Measurements from ENCODE around the gene URB1. TPM values are rescaled to one million over a fixed set of nuclear protein-coding genes. Genes with fewer than 3 reads are reported as not detected.

The URB1 gene
- total RNA-seq, 6 donors from 2014 or later, result 9.3 to 23.0 (median 14.1) TPM

GRCh38 chr21:32389337-32390015 is 3.3 kb downstream of the URB1 start:
- Histone ChIP-seq H3K4me3 (no peak overlapping the region), H3K27ac (no peak overlapping the region), H3K27me3 (no peaks in the 10 kb centered on the region), H3K9me3 (no peaks in the 10 kb centered on the region), H3K36me3 (peaks cover 0 to 7% (median 0%) of the 10 kb centered on the region in 4 donors), H3K4me1 (peaks cover 18 to 32% (median 20%) of the 10 kb centered on the region in 4 donors)
- WGBS, 2 donors, result 74 to 78% methylated on average over 5 of the region's 5 CpGs
- DNase-seq, result no peak
- no peak for TF ChIP-seq EP300 (IDR thresholded peaks at IDR 0.05)
- no peak for TF ChIP-seq POLR2A (IDR thresholded peaks at IDR 0.05)
- TF ChIP-seq POLR2AphosphoS5 (IDR thresholded peaks at IDR 0.05), result no peak
- TF ChIP-seq, protein P1, sequence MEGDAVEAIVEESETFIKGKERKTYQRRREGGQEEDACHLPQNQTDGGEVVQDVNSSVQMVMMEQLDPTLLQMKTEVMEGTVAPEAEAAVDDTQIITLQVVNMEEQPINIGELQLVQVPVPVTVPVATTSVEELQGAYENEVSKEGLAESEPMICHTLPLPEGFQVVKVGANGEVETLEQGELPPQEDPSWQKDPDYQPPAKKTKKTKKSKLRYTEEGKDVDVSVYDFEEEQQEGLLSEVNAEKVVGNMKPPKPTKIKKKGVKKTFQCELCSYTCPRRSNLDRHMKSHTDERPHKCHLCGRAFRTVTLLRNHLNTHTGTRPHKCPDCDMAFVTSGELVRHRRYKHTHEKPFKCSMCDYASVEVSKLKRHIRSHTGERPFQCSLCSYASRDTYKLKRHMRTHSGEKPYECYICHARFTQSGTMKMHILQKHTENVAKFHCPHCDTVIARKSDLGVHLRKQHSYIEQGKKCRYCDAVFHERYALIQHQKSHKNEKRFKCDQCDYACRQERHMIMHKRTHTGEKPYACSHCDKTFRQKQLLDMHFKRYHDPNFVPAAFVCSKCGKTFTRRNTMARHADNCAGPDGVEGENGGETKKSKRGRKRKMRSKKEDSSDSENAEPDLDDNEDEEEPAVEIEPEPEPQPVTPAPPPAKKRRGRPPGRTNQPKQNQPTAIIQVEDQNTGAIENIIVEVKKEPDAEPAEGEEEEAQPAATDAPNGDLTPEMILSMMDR (IDR thresholded peaks at IDR 0.05), result no peak
- no peak for ATAC-seq (ENCODE audit: low FRiP score in 2 of 2)

DNA sequence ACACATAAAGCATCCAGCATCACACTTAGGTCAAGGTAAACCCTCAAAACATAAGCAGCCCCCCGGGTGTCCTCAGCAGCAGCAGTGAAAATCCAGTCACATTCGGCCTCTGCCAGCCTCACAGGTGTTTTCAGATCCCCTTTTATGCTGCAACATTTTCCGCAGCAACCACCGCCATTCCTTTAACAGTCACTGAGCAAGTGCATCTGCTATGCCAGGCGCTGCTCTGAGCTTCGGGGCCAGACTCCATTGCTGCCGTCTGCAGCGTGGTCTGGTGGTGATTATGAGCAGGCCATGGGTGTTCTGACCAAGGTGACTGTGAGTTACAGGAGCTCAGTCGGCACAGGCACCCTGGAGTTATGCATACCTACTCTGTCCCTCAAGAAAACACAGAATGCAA is 4.5 kb downstream of the URB1 start:
- no peaks in the 10 kb centered on the region for H3K9me3 ChIP-seq
- ATAC-seq (ENCODE audit: low FRiP score in 2 of 2) (no peak), DNase-seq (no peak)
- H3K27ac ChIP-seq, result no peak overlapping the region
- no peak for TF ChIP-seq POLR2A (IDR thresholded peaks at IDR 0.05)
- no peak for TF ChIP-seq POLR2AphosphoS5 (IDR thresholded peaks at IDR 0.05)
- no peak for TF ChIP-seq EP300 (IDR thresholded peaks at IDR 0.05)
- TF ChIP-seq, protein P1 (IDR thresholded peaks at IDR 0.05), result no peak
- no peaks in the 10 kb centered on the region for H3K27me3 ChIP-seq
- peaks cover 6 to 18% (median 9%) of the 10 kb centered on the region in 4 donors for H3K36me3 ChIP-seq
- peaks cover 10 to 25% (median 15%) of the 10 kb centered on the region in 4 donors for H3K4me1 ChIP-seq
- H3K4me3 ChIP-seq, result no peak overlapping the region
- WGBS, 2 donors, result 93% methylated on average over 8 to 9 of the region's 9 CpGs

DNA sequence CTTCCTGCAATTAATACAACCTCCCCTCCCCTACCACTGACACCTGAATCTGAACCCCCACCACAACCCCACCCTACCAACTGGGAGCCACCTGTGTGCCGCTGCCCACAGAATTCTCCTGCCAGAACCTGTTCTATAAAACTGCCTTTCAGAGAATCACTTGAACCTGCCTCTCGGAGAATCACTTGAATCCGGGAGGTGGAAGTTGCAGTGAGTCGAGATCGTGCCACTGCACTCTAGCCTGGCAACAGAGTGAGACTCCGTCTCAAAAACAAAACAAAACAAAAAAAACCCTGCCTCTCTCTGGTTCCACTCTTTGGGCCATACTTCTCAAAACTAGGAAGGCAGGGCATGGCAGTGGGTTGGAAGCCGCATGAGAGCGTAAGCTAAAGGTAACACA is 5.7 kb downstream of the URB1 start:
- Histone ChIP-seq H3K9me3 (no peaks in the 10 kb centered on the region), H3K27me3 (no peaks in the 10 kb centered on the region), H3K4me1 (peaks cover 7 to 20% (median 11%) of the 10 kb centered on the region in 4 donors), H3K4me3 (no peak overlapping the region), H3K36me3 (peaks cover 15 to 30% (median 20%) of the 10 kb centered on the region in 4 donors), H3K27ac (peak overlapping the region in 1 of 4 donors; percentile 40)
- WGBS, 2 donors, result 72 to 80% methylated on average over 8 of the region's 8 CpGs
- TF ChIP-seq, protein P1 (IDR thresholded peaks at IDR 0.05), result no peak
- TF ChIP-seq POLR2AphosphoS5 (IDR thresholded peaks at IDR 0.05) (no peak), POLR2A (IDR thresholded peaks at IDR 0.05) (no peak), EP300 (IDR thresholded peaks at IDR 0.05) (no peak)
- DNase-seq (no peak), ATAC-seq (ENCODE audit: low FRiP score in 2 of 2) (no peak)

DNA sequence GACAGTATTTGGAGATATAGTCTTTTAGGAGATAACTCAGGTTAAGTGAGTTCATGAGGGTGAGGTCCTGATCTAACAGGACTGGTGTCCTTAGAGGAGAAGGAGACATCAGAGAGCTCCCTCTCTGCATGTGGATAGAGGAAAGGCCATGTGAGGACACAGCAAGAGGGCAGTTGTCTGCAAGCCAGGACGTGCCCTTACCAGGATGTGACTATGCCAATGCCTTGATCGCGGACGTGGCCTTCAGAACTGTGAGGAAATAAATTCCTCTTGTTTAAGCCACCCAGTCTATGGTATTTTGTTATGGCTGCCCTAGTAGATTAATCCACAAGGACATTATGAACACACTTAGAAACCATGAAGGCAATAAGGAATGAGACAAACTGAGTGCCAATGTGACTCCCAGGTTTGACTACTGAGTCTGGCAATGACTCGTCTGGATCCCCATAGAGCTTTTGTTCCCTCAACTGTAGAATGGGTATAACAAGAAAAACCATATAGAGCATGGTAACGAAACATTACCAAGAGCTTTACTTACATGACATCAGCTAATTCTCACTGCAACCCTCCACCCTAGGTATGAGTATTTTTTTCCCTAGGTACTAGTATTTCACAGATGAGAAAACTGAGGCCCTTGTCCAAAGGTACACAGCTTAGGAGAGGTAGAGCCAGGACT is 6.5 kb downstream of the URB1 start:
- peaks cover 15 to 38% (median 22%) of the 10 kb centered on the region in 4 donors for H3K36me3 ChIP-seq
- peak overlapping the region in 1 of 4 donors; percentile 40 for H3K27ac ChIP-seq
- ATAC-seq (ENCODE audit: low FRiP score in 2 of 2) (no peak), DNase-seq (no peak)
- H3K4me1 ChIP-seq, result peaks cover 1 to 12% (median 4%) of the 10 kb centered on the region in 4 donors
- 55 to 63% methylated on average over 6 of the region's 6 CpGs for WGBS, 2 donors
- no peak overlapping the region for H3K4me3 ChIP-seq
- TF ChIP-seq EP300 (IDR thresholded peaks at IDR 0.05) (no peak), POLR2A (IDR thresholded peaks at IDR 0.05) (no peak), POLR2AphosphoS5 (IDR thresholded peaks at IDR 0.05) (no peak)
- TF ChIP-seq, protein P1 (IDR thresholded peaks at IDR 0.05), result no peak
- H3K27me3 ChIP-seq, result no peaks in the 10 kb centered on the region
- H3K9me3 ChIP-seq, result no peaks in the 10 kb centered on the region
